ENCODE results near the gene UTP20. TPM values are rescaled to one million over a fixed set of nuclear protein-coding genes. Genes with fewer than 3 reads are reported as not detected.

UTP20 gene
- polyA plus RNA-seq (2011; rRNA removed) (5.2 and 9.7 TPM in 2 replicates), polyA minus RNA-seq (2011; rRNA and poly(A)+ RNA removed) (12.1 and 12.6 TPM in 2 replicates)

DNA sequence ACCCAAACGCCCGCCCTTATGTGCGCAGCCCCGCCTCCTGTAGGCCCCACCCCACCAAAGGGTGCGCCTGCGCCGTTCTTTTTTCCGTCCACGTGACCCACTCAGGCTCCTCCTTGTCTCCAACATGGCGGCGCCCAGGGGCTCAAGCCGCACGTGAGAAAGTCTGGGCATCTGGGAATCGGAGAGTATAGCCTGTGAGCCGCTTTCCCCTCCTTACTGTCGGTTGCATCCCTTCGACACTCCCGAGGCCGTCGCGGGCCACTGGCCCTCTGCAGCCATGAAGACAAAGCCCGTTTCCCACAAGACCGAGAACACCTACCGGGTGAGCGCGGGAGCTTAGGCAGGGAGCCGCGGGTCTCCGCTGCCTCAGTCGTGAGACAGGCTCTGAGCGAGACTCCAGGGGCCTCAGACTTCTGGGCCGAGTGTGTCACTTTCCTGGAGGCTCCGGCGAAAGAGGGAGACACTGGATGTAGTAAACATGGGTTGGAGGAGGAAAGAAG lies at the start of gene UTP20:
Gene UTP20, plus strand, starts transcription at position 100 of the 500 bp plus-strand sequence. Its CDS starts 178 bp downstream, at position 278.
- TF ChIP-seq, protein P1, sequence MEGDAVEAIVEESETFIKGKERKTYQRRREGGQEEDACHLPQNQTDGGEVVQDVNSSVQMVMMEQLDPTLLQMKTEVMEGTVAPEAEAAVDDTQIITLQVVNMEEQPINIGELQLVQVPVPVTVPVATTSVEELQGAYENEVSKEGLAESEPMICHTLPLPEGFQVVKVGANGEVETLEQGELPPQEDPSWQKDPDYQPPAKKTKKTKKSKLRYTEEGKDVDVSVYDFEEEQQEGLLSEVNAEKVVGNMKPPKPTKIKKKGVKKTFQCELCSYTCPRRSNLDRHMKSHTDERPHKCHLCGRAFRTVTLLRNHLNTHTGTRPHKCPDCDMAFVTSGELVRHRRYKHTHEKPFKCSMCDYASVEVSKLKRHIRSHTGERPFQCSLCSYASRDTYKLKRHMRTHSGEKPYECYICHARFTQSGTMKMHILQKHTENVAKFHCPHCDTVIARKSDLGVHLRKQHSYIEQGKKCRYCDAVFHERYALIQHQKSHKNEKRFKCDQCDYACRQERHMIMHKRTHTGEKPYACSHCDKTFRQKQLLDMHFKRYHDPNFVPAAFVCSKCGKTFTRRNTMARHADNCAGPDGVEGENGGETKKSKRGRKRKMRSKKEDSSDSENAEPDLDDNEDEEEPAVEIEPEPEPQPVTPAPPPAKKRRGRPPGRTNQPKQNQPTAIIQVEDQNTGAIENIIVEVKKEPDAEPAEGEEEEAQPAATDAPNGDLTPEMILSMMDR (IDR thresholded peaks at IDR 0.05; ENCODE audit: insufficient read depth, low read depth, low read length), result no peak
- peak within 1 kb of the TSS; percentile 69 for H3K4me3 ChIP-seq (ENCODE audit: low read depth, low read length)
- H3K36me3 ChIP-seq (ENCODE audit: control insufficient read depth, insufficient read depth, low read length), result no peaks in the 10 kb centered on the region; the same call in 1 of the 2 replicates
- POLR2A ChIA-PET, result no interaction called here
- CTCF ChIA-PET, result no interaction called here
- peak; percentile 38 for DNase-seq (ENCODE audit: low read depth)
- peaks cover 2% of the 10 kb centered on the region; the same call in 1 of the 2 replicates for H3K27me3 ChIP-seq (ENCODE audit: control insufficient read depth, insufficient read depth, low read length)

DNA sequence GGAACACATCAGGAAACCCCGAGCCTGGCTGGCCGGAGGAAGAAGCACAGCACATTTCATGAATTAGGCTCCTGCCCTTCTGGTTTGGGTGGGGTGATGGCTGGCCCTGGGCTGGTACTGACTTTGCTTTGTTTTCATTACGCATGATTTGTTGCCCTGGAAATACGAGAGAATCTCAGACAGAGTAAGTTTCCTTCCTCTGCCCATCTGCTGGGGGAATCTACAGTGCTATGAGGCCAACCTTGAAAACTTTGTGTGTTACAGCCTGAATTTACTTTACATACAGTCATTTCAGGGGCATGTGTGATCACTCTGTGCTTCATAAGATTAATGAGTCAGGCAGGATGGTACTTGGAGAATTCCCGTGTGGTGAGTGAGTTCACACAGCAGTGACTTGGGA lies 49.4 kb upstream of the UTP20 start:
- CTCF ChIA-PET, result interaction anchor here (0.9 kb wide), 1 partner anchor 10 kb away, joined by 3 read pairs; no protein-coding TSS in a partner anchor
- no peaks in the 10 kb centered on the region for H3K27me3 ChIP-seq (ENCODE audit: control insufficient read depth, insufficient read depth, low read length)
- H3K36me3 ChIP-seq (ENCODE audit: control insufficient read depth, insufficient read depth, low read length), result no peaks in the 10 kb centered on the region
- POLR2A ChIA-PET, result no interaction called here
- DNase-seq (ENCODE audit: low read depth), result peak; percentile 58
- no peak overlapping the region for H3K4me3 ChIP-seq (ENCODE audit: low read depth, low read length)
- TF ChIP-seq, protein P1 (IDR thresholded peaks at IDR 0.05; ENCODE audit: insufficient read depth, low read depth, low read length), result no peak

DNA sequence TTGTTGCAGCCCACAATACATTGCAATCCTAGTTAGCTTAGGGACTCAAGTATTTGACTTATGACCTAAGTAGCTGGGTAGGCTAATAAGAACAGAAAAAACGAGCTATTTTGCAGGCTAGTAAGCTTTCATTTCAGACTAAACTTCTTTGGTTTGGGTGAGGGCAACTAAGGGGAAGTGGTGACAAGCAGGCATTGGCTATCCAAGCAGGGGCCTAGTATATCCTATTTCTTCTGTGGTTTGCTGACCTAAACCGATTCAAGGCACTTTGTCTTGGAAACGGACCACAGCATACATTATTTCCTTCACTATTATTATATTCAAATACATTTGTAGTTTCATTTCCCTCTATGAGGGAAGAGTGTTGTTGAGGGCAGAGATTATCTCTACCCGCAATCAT lies 48.3 kb upstream of the UTP20 start:
- no peak for DNase-seq (ENCODE audit: low read depth)
- TF ChIP-seq, protein P1 (IDR thresholded peaks at IDR 0.05; ENCODE audit: insufficient read depth, low read depth, low read length), result no peak
- H3K27me3 ChIP-seq (ENCODE audit: control insufficient read depth, insufficient read depth, low read length), result no peaks in the 10 kb centered on the region
- ChIA-PET POLR2A (no interaction called here), CTCF (interaction anchor here (0.6 to 0.9 kb wide), 2 partner anchors 9 to 15 kb away, joined by 3 read pairs; no protein-coding TSS in a partner anchor)
- H3K36me3 ChIP-seq (ENCODE audit: control insufficient read depth, insufficient read depth, low read length), result no peaks in the 10 kb centered on the region
- H3K4me3 ChIP-seq (ENCODE audit: low read depth, low read length), result no peak overlapping the region

DNA sequence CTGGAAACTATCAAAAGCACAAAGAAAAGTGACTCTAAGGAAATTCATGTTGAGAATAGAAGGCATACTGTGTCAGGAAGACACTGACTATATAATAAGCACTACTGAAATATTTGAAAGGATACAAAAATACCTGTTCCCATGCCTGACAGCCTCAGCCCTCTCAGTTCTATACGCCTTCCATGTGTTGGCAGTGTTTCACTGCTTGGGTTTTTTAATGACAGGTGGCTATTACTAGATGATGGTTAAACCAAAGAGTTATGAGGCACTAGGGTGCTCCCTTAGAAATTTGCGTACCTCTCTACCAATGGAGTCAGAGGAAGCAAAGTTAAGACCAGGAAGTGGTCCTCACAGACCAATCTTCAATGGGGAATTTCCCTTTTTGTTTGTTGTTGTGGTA lies 44.2 kb upstream of the UTP20 start:
- no peaks in the 10 kb centered on the region for H3K27me3 ChIP-seq (ENCODE audit: control insufficient read depth, insufficient read depth, low read length)
- no peak for DNase-seq (ENCODE audit: low read depth)
- no peak overlapping the region for H3K4me3 ChIP-seq (ENCODE audit: low read depth, low read length)
- ChIA-PET POLR2A (no interaction called here), CTCF (no interaction called here)
- TF ChIP-seq, protein P1 (IDR thresholded peaks at IDR 0.05; ENCODE audit: insufficient read depth, low read depth, low read length), result no peak
- H3K36me3 ChIP-seq (ENCODE audit: control insufficient read depth, insufficient read depth, low read length), result no peaks in the 10 kb centered on the region

DNA sequence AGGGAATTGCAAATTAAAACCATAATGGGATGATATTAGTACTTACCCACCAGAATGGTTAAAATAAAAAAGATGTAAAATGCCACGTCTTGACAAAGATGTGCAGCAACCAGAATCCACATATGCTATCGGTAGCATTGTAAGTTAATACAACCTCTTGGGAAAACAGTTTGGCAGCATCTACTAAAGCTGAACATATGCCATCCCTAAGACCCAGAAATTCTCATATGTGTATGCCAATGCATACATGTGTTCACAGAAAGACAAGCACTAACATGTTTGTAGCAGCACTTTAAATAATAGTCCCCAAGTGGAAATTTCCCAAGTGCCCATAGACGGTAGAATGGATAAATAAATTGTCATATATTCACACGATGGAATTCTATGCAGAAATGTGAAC lies 41.6 kb upstream of the UTP20 start:
- POLR2A ChIA-PET, result no interaction called here
- Histone ChIP-seq H3K27me3 (ENCODE audit: control insufficient read depth, insufficient read depth, low read length) (no peaks in the 10 kb centered on the region), H3K36me3 (ENCODE audit: control insufficient read depth, insufficient read depth, low read length) (no peaks in the 10 kb centered on the region), H3K4me3 (ENCODE audit: low read depth, low read length) (no peak overlapping the region)
- CTCF ChIA-PET, result no interaction called here
- no peak for DNase-seq (ENCODE audit: low read depth)
- TF ChIP-seq, protein P1 (IDR thresholded peaks at IDR 0.05; ENCODE audit: insufficient read depth, low read depth, low read length), result no peak

All from BJ (cell line).